Mesothelial cell of epicardium (in vitro differentiated cells): ENCODE measurements around the gene MYO16. TPM values are rescaled to one million over a fixed set of nuclear protein-coding genes. Genes with fewer than 3 reads are reported as not detected.

Experiments
- DNase-seq, 2 experiments: peaks; one replicate each; pipeline ENCODE4 v3.0.0; 2021; ENCODE audit warnings: low spot score in 2 of 2; ENCODE audit not compliant: unreplicated experiment in 2 of 2
- H3K27ac Mint-ChIP-seq: 2 replicates; pipeline ENCODE4 v1.8.0; 2021; ENCODE audit warnings: mixed read lengths
- H3K27me3 Mint-ChIP-seq: 2 replicates; pipeline ENCODE4 v1.8.0; 2021; ENCODE audit warnings: low read depth, mixed read lengths
- H3K36me3 Mint-ChIP-seq: 2 replicates; pipeline ENCODE4 v1.8.0; 2021; ENCODE audit warnings: mixed read lengths
- H3K4me1 Mint-ChIP-seq: 2 replicates; pipeline ENCODE4 v1.8.0; 2021; ENCODE audit warnings: mixed read lengths
- H3K4me3 Mint-ChIP-seq: 2 replicates; pipeline ENCODE4 v1.8.0; 2021; ENCODE audit warnings: mild to moderate bottlenecking, moderate library complexity, mixed read lengths
- H3K9me3 Mint-ChIP-seq: 2 replicates; pipeline ENCODE4 v1.8.0; 2021; ENCODE audit warnings: mixed read lengths
- total RNA-seq: library from RNA; stranded (reverse); gene quantifications from 3 replicates; pipeline ENCODE4 v1.2.1, GENCODE V29; 2021
- TF ChIP-seq, protein P1 (sequence below): fragments of 200-600 bp; sonication (generic); IDR thresholded peaks from one replicate; pipeline ENCODE4 v1.5.0; 2021; ENCODE audit warnings: antibody characterized with exemption; ENCODE audit not compliant: unreplicated experiment

Gene MYO16
- total RNA-seq, 1 donor from 2014 or later, result 0.07 TPM

GRCh38 chr13:108663710-108664109 lies 34.3 kb downstream of the MYO16 start:
- Mint-ChIP-seq H3K27ac (no peak overlapping the region), H3K27me3 (no peaks in the 10 kb centered on the region), H3K36me3 (no peaks in the 10 kb centered on the region), H3K4me3 (no peak overlapping the region), H3K9me3 (peaks cover 22% of the 10 kb centered on the region), H3K4me1 (no peaks in the 10 kb centered on the region)
- DNase-seq, result no peak
- TF ChIP-seq, protein P1, sequence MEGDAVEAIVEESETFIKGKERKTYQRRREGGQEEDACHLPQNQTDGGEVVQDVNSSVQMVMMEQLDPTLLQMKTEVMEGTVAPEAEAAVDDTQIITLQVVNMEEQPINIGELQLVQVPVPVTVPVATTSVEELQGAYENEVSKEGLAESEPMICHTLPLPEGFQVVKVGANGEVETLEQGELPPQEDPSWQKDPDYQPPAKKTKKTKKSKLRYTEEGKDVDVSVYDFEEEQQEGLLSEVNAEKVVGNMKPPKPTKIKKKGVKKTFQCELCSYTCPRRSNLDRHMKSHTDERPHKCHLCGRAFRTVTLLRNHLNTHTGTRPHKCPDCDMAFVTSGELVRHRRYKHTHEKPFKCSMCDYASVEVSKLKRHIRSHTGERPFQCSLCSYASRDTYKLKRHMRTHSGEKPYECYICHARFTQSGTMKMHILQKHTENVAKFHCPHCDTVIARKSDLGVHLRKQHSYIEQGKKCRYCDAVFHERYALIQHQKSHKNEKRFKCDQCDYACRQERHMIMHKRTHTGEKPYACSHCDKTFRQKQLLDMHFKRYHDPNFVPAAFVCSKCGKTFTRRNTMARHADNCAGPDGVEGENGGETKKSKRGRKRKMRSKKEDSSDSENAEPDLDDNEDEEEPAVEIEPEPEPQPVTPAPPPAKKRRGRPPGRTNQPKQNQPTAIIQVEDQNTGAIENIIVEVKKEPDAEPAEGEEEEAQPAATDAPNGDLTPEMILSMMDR, result no peak

DNA sequence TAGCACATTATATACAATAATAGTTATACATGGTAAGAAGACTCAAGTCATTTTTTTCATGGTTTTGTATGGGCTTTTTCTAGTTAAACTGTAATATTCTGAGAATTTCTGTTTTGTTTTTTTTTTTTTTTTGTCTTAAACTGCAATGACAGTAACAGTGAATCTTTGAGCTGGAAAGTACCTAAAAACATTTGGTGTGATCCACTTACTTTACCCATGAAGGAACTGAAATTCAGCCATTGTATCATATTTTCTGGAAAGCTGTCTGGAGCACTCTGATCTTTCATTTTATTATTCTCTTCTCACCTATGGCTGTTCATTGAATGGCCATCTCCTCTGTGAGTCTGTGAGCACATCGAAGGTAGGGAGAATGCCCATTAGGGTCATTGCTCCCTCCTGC lies 37.8 kb downstream of the MYO16 start:
- H3K4me1 Mint-ChIP-seq, result no peaks in the 10 kb centered on the region
- peaks cover 12% of the 10 kb centered on the region for H3K9me3 Mint-ChIP-seq
- DNase-seq, result no peak
- H3K4me3 Mint-ChIP-seq, result no peak overlapping the region
- H3K27me3 Mint-ChIP-seq, result no peaks in the 10 kb centered on the region
- no peaks in the 10 kb centered on the region for H3K36me3 Mint-ChIP-seq
- TF ChIP-seq, protein P1, result no peak
- no peak overlapping the region for H3K27ac Mint-ChIP-seq

DNA sequence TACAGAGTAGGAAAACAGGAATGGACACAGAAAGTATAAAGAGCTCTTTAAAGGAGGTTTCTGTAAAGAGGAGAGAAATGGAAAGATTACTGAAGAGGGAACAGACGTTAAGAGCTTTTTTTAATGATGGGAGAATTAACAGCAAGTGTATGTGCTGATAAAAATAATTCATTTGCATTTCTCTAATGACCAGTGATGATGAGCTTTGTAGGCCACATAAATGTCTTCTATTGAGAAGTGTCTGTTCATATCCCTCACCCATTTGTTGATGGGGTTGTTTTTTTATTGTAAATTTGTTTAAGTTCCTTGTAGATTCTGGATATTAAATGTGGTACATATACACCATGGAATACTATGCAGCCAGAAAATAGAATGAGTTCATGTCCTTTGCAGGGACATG lies 40.0 kb downstream of the MYO16 start:
- no peaks in the 10 kb centered on the region for H3K36me3 Mint-ChIP-seq

DNA sequence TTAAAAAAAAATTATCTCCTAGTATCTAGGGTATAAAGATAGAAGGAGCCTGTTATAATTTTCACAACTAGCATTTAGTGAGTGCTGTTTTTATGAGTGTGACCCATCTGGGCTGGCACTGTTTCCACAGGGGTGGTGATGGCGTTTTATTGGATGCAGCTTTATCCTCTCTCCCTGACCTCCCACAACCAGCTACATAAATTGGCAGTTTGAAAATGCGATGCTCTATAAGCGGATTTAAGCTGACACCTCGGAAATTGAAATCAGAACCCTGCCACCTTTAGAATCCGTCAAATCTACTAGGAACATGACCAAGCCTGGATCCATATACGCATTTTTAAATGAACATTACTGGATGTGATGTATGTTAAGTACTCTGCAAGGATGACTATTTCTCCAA lies 44.9 kb downstream of the MYO16 start:
- Mint-ChIP-seq H3K36me3 (no peaks in the 10 kb centered on the region), H3K27me3 (peaks cover 32% of the 10 kb centered on the region), H3K4me1 (no peaks in the 10 kb centered on the region), H3K9me3 (peaks cover under 1% of the 10 kb centered on the region), H3K27ac (no peak overlapping the region), H3K4me3 (no peak overlapping the region)
- DNase-seq, result no peak
- TF ChIP-seq, protein P1, result no peak

More for the DNA sequence above, 40.0 kb downstream of the MYO16 start:
- DNase-seq, result no peak
- Mint-ChIP-seq H3K27ac (no peak overlapping the region), H3K27me3 (peaks cover under 1% of the 10 kb centered on the region), H3K4me3 (no peak overlapping the region), H3K4me1 (no peaks in the 10 kb centered on the region), H3K9me3 (peaks cover 6% of the 10 kb centered on the region)
- TF ChIP-seq, protein P1, result no peak

DNA sequence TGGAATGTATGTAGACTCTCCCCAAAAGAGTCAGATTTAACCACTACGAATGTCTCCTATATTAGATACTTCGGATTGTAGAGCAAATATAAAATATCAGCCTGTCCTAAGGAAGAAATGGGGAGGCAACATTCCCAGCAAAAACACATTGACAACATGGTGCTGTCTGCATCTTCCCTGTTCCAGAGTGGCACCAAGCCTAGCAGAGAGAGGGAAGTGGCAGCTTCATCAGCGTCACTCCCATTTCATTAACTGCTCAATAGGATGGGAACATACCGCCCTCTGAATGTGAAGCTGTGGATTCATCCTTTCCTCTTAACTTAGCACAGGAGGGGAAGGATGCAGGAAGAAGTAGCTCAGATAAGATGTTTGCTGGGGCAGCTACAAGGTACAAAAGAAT lies 45.4 kb downstream of the MYO16 start:
- Mint-ChIP-seq H3K36me3 (no peaks in the 10 kb centered on the region), H3K27me3 (peaks cover 34% of the 10 kb centered on the region), H3K9me3 (no peaks in the 10 kb centered on the region), H3K27ac (no peak overlapping the region), H3K4me3 (no peak overlapping the region), H3K4me1 (no peaks in the 10 kb centered on the region)
- TF ChIP-seq, protein P1, result no peak
- no peak for DNase-seq

DNA sequence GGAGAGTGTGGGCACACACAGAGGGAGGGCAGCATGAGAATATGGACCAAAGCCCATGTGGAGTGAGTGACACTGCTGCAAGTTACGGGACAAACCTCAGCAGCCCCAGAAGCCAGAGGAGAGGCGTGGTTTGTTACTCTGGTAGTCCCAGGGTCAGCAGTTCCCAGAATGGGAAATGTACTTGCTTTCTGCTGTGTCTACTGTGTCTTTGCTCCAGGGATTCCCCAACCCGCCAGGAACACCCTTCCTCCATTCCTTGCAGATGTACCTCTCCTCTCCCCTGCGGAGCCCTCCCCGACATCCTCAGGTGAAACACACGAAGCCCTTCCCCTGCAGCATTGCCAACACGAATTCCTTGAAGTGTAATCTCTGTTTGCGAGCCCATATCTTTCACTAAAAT lies 47.2 kb downstream of the MYO16 start:
- Mint-ChIP-seq H3K4me1 (no peaks in the 10 kb centered on the region), H3K4me3 (no peak overlapping the region), H3K27me3 (peaks cover 41% of the 10 kb centered on the region), H3K9me3 (no peaks in the 10 kb centered on the region), H3K27ac (no peak overlapping the region), H3K36me3 (no peaks in the 10 kb centered on the region)
- no peak for DNase-seq
- TF ChIP-seq, protein P1, result no peak
